HUES48 (cell line): ENCODE measurements around the gene PDK2.

ENCODE experiments used
- H3K27ac ChIP-seq: one replicate; pipeline ENCODE4 v1.7.0; 2013; ENCODE audit warnings: low read depth, low read length, inconsistent platforms
- H3K27me3 ChIP-seq: 2 replicates; pipeline ENCODE4 v1.6.1; 2013; ENCODE audit warnings: mild to moderate bottlenecking, low read length; ENCODE audit not compliant: control insufficient read depth, insufficient read depth
- H3K36me3 ChIP-seq: 2 replicates; pipeline ENCODE4 v1.6.1; 2013; ENCODE audit warnings: low read length; ENCODE audit not compliant: control insufficient read depth, insufficient read depth
- H3K4me1 ChIP-seq: 2 replicates; pipeline ENCODE4 v1.6.1; 2013; ENCODE audit warnings: mild to moderate bottlenecking, low read length; ENCODE audit not compliant: control insufficient read depth, insufficient read depth
- H3K4me3 ChIP-seq: 2 replicates; pipeline ENCODE4 v1.5.1; 2013; ENCODE audit warnings: mild to moderate bottlenecking, low read depth, low read length
- H3K9ac ChIP-seq: 2 replicates; pipeline ENCODE4 v1.6.1; 2013; ENCODE audit warnings: mild to moderate bottlenecking, low read depth, low read length, moderate library complexity
- H3K9me3 ChIP-seq: 2 replicates; pipeline ENCODE4 v1.6.1; 2013; ENCODE audit warnings: low read length; ENCODE audit not compliant: control insufficient read depth, insufficient read depth

PDK2 gene

DNA sequence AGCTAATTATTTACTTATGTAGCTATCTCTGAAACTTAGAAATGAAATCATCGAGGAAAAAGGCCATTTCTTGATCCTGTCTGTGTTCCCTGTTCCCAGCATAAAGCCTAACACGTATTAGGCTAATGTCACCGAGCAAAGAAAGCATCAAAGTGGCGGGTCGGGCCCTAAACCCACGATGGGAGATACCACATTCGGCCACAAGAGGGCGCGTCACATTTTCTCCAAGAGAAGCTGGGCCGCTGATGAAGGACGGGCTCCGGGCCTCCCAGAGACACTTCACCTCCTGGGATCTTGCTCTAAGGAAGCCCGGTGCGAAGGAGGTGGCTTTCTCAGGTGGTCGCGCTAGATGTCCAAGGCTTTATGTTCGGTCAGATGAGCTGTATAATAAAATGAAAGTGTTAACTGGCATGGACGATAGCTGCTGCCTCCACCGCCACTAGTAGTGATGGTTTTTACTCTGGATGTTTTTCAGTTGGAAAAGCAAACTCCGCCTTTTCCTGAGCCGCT lies 853 bp upstream of the PDK2 start:
- H3K9me3 ChIP-seq, result no peaks in the 10 kb centered on the region
- peak overlapping the region; percentile 86 for H3K4me3 ChIP-seq
- no peaks in the 10 kb centered on the region for H3K36me3 ChIP-seq
- no peak overlapping the region for H3K9ac ChIP-seq
- 0 out of 2 replicates have a peak, but pooled peaks cover 4% of the 10 kb centered on the region for H3K27me3 ChIP-seq
- H3K4me1 ChIP-seq, result peaks cover 9% of the 10 kb centered on the region; the same call in 1 of the 2 replicates
- no peak overlapping the region for H3K27ac ChIP-seq

DNA sequence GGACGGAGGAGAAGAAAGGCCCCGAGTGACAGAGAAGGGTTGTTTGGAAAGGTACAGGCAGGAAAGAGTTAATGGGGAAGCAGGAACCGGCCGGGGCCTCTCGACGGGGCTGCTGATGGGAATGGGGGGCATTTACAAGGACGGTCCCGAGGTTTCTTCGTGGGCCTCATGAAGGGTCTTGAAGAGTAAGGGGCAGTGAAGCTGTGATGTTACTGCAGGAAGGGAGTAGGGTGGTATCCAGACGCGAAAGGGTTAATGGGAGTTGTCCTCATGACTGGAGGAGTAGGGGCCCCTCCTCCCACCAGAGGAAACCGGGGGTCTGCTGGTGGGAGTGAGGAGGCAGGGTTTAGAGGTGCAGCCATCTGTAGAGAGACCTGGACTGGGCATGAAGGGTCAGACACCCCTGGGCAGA lies 481 bp downstream of the PDK2 start:
- H3K9ac ChIP-seq, result no peak overlapping the region

DNA sequence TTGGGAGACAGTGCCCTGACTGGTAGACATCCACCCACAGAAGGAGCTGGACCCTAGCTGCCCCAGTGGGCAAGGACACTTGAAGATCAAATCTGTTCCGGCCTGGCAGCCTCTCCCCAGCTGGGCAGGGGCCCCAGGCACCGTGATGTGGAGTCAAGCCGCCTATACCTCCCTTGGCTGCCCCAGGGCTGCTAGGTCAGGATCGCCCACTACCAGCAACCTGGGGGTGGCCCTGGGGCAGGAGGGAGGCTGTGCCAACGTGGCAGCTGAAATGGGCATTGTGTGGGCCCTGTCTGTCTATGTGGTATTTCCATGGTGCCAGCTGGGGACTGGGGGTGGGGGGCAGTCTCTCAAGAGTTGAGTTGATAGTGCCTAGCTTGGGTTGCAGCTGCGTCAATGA lies 941 bp downstream of the PDK2 start:
- Histone ChIP-seq H3K4me3 (peak overlapping the region; percentile 86), H3K27me3 (0 out of 2 replicates have a peak, but pooled peaks cover 4% of the 10 kb centered on the region), H3K27ac (no peak overlapping the region), H3K9ac (no peak overlapping the region), H3K9me3 (no peaks in the 10 kb centered on the region), H3K4me1 (peaks cover 14% of the 10 kb centered on the region), H3K36me3 (no peaks in the 10 kb centered on the region)

More for the DNA sequence above, 481 bp downstream of the PDK2 start:
- Histone ChIP-seq H3K4me3 (peak overlapping the region; percentile 86), H3K4me1 (peaks cover 9% of the 10 kb centered on the region), H3K27me3 (0 out of 2 replicates have a peak, but pooled peaks cover 4% of the 10 kb centered on the region), H3K9me3 (no peaks in the 10 kb centered on the region), H3K36me3 (no peaks in the 10 kb centered on the region), H3K27ac (peak overlapping the region; percentile 73)

DNA sequence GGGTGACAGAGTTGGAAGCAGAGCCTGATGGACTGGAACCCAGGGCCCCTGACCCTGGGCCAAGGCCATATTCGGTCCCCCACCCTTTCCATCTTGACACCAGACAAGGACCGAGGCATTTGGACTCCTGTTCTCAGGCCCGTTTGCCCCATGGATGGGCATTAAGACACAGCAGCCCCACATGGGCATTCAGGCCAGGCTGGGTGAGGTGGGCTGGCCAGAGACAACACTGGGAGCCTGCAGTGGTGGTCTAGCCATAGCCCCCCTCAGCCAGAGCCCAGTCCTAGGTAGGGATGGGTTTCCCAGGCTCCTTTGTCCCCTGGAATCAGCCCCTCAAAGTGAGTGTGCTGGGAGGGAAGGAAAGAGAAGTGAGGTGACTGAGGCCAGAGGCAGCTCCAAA lies 1.6 kb downstream of the PDK2 start:
- Histone ChIP-seq H3K36me3 (no peaks in the 10 kb centered on the region), H3K4me3 (no peak overlapping the region), H3K27ac (no peak overlapping the region), H3K9ac (no peak overlapping the region), H3K4me1 (peaks cover 18% of the 10 kb centered on the region), H3K27me3 (0 out of 2 replicates have a peak, but pooled peaks cover 4% of the 10 kb centered on the region), H3K9me3 (no peaks in the 10 kb centered on the region)

DNA sequence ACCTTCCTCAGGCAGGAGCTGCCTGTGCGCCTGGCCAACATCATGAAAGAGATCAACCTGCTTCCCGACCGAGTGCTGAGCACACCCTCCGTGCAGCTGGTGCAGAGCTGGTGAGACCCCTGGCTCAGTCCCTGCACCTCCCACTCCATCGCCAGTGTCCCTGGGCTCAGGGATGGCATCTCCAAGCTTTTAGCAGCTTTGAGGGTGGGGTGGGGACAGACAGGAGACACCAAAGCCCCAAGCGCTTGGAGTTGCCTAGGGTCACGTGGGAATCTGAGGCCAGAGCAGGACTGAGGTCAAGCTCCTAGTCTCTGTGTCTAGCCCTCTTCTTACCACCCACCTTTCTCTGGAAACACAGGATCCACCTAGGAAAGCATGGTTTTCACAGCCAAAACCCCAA lies 2.3 kb downstream of the PDK2 start:
- no peak overlapping the region for H3K9ac ChIP-seq
- H3K27ac ChIP-seq, result no peak overlapping the region
- H3K4me1 ChIP-seq, result peaks cover 18% of the 10 kb centered on the region
- no peaks in the 10 kb centered on the region for H3K9me3 ChIP-seq
- H3K4me3 ChIP-seq, result no peak overlapping the region
- no peaks in the 10 kb centered on the region for H3K36me3 ChIP-seq
- H3K27me3 ChIP-seq, result 0 out of 2 replicates have a peak, but pooled peaks cover 4% of the 10 kb centered on the region

DNA sequence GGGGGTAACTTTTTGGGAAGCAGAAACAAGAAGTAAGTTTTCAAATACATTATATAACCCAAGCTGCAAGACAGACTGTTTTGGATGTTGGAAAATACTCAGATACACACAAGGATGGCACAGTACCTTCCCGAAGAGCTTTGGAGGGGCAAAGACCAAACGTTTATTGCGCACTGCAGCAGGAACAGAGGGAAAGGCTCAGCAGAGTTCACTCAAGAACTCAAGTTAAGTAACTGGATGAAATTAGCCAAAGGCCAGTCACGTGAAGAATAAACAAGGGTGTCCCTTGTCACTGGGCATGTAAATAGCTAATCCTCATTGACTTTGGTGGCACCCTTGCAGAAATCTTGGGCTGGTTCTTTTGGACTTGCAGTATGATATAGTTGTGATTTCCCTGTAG lies 2.8 kb downstream of the PDK2 start:
- no peak overlapping the region for H3K4me3 ChIP-seq
- H3K4me1 ChIP-seq, result peaks cover 18% of the 10 kb centered on the region
- H3K36me3 ChIP-seq, result no peaks in the 10 kb centered on the region
- no peaks in the 10 kb centered on the region for H3K9me3 ChIP-seq
- H3K27ac ChIP-seq, result no peak overlapping the region
- 0 out of 2 replicates have a peak, but pooled peaks cover 4% of the 10 kb centered on the region for H3K27me3 ChIP-seq
- H3K9ac ChIP-seq, result no peak overlapping the region

DNA sequence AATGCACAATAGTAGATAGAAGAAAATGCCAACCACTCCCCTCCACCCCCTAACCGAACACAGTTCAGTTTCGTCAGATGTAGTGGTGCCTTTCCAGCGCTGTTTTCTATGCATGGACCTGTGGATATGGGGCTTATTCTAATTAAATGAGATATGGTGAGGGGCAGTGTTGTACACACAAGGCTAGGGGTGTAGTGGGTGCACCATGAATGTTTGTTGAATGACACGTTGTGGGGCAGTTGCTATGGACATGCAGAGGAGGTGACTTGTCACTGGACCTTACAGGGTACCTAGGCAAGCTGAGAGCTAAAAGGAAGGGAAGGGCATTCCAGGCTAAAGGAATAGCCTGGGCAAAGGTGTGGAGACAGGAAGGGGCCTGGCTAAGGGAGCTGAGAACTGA lies 3.4 kb downstream of the PDK2 start:
- Histone ChIP-seq H3K9ac (no peak overlapping the region), H3K27me3 (no peaks in the 10 kb centered on the region), H3K27ac (no peak overlapping the region), H3K4me1 (peaks cover 18% of the 10 kb centered on the region), H3K4me3 (no peak overlapping the region), H3K36me3 (no peaks in the 10 kb centered on the region), H3K9me3 (no peaks in the 10 kb centered on the region)

DNA sequence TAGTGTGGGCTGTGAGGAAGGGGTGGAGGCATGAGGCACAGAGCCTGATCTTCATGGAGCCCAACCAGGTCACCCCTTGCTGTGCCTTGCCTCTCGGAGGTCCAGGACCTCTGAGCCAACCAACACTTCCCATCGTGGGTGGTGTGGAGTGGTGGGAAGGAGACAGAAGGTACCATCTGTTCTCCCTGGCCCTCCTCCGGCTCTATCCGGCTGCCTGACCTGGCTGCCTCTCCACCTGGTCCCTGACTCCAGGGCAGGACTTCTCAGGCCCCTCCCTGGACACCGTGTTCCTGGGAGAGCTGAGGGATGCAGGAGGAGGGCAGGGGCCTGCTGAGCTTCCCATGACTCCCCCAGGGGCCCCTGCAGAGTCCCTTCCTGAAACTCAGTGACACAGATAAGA lies 3.9 kb downstream of the PDK2 start:
- no peak overlapping the region for H3K9ac ChIP-seq
- no peaks in the 10 kb centered on the region for H3K27me3 ChIP-seq
- H3K9me3 ChIP-seq, result no peaks in the 10 kb centered on the region
- H3K36me3 ChIP-seq, result no peaks in the 10 kb centered on the region
- H3K27ac ChIP-seq, result no peak overlapping the region
- peaks cover 16% of the 10 kb centered on the region for H3K4me1 ChIP-seq
- H3K4me3 ChIP-seq, result no peak overlapping the region

DNA sequence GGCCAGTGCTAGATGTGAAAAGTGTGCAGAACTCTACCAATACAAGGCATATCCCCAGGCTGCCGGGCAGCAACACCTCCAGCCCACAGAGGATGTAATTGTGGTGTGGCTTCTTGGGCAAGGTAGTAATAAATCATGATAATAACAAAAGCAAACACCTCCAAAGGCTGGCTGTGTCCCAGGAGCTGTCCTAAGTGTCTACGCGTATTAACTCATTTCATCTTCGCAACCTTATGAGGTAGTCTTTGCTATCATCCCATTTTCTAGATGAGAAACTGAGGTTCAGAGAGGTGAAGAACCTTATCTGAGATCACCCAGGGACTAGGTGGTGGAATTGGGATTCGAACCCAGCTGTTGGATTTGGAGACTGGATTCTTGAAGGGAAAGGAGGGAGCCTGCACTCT lies 5.3 kb downstream of the PDK2 start:
- no peaks in the 10 kb centered on the region for H3K27me3 ChIP-seq
- no peak overlapping the region for H3K4me3 ChIP-seq
- H3K9ac ChIP-seq, result no peak overlapping the region
- H3K4me1 ChIP-seq, result peaks cover 15% of the 10 kb centered on the region
- H3K9me3 ChIP-seq, result no peaks in the 10 kb centered on the region
- H3K27ac ChIP-seq, result no peak overlapping the region
- no peaks in the 10 kb centered on the region for H3K36me3 ChIP-seq

DNA sequence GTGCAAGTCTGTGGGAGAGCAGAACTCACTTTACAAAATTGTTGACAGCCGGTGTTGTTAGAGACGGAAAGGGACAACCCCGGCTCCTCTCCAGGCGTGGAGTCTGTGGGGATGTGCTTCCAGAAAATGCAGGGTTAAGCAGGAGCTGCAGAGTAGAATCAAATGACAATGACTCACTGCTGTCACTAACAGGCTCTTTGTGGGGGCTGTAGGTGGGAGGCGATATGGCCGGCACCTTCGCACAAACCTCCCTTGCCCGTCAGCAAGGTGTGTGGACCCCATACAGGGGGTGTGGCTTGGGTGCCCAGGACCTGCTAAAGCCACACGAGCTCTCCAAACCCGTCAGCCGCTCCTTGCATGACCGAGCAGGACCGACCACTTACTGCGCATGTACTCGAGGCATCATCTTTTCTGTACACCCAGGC lies 5.8 kb downstream of the PDK2 start:
- peaks cover 11% of the 10 kb centered on the region for H3K4me1 ChIP-seq
- H3K27ac ChIP-seq, result peak overlapping the region; percentile 48
- no peaks in the 10 kb centered on the region for H3K9me3 ChIP-seq
- no peaks in the 10 kb centered on the region for H3K36me3 ChIP-seq
- H3K4me3 ChIP-seq, result no peak overlapping the region
- no peaks in the 10 kb centered on the region for H3K27me3 ChIP-seq
- no peak overlapping the region for H3K9ac ChIP-seq

DNA sequence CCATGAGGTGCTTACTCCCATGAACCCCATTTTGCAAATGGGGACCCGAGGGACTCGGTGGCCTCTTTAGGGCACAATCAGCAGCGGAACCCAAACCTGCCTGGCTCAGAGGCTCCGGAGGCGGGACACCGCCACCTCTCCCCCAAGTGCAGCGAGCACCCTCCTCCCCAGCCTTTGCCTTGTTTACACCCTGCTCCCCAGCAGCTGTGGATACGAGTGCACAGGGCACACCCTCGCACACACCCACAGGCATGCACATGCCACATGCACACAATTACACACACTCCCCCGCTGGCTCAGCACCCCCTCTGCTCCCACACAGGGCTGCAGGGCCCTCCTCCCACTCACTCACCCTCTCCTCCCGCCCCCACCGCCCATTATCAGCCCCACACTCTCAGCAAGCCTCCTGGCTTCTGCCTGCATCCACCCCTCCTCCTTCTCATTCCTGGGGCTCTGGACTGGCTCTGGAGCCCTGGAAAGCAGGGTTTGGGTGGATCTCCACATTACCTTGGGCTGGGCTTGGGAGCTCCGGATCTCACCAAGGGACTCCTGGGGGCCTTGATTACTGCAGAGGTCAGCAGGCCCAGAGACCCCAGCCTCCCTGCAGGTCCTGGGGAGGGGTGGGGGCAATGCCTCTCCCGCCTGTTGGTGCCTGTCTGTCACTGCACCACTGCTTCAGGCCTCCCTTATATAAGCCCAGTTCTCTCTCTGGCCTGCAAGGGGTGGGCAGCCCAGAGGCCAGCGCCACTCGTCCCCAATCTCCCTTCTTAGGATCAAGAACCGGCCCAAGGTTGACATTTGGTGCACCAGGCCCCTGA lies 6.4 kb downstream of the PDK2 start:
- H3K27ac ChIP-seq, result peak overlapping the region; percentile 48
- H3K9ac ChIP-seq, result no peak overlapping the region
- no peak overlapping the region for H3K4me3 ChIP-seq

More for the DNA sequence above, 6.4 kb downstream of the PDK2 start:
- Histone ChIP-seq H3K27me3 (no peaks in the 10 kb centered on the region), H3K36me3 (no peaks in the 10 kb centered on the region), H3K4me1 (peaks cover 9% of the 10 kb centered on the region), H3K9me3 (no peaks in the 10 kb centered on the region)
